Endodermal cell (in vitro differentiated cells): ENCODE data around the gene RTF1. TPM values are rescaled to one million over a fixed set of nuclear protein-coding genes. Genes with fewer than 3 reads are reported as not detected.

Source experiments
- DNase-seq: peaks from one replicate; pipeline ENCODE4 v3.0.0-alpha.2; 2017
- H3K27ac ChIP-seq: 2 replicates; pipeline ENCODE4 v1.5.1; 2013; ENCODE audit warnings: mild to moderate bottlenecking, low read depth, low read length, moderate library complexity
- H3K27me3 ChIP-seq: 2 replicates; pipeline ENCODE4 v1.6.1; 2013; ENCODE audit warnings: mild to moderate bottlenecking, low read length, moderate library complexity; ENCODE audit not compliant: insufficient read depth, control insufficient read depth, poor library complexity, severe bottlenecking
- H3K36me3 ChIP-seq: 2 replicates; pipeline ENCODE4 v1.7.0; 2013; ENCODE audit warnings: mild to moderate bottlenecking, low read length, moderate library complexity; ENCODE audit not compliant: control insufficient read depth, insufficient read depth
- H3K4me1 ChIP-seq: one replicate; pipeline ENCODE4 v1.7.0; 2013; ENCODE audit warnings: low read length; ENCODE audit not compliant: control insufficient read depth, insufficient read depth
- H3K4me3 ChIP-seq: 2 replicates; pipeline ENCODE4 v1.5.1; 2013; ENCODE audit warnings: mild to moderate bottlenecking, low read length, moderate library complexity
- H3K9ac ChIP-seq: 2 replicates; pipeline ENCODE4 v1.6.1; 2013; ENCODE audit warnings: mild to moderate bottlenecking, low read length, moderate library complexity; ENCODE audit not compliant: poor library complexity, severe bottlenecking; ENCODE audit errors: extremely low read depth
- H3K9me3 ChIP-seq: 2 replicates; pipeline ENCODE4 v1.6.1; 2013; ENCODE audit warnings: mild to moderate bottlenecking, low read length, moderate library complexity; ENCODE audit not compliant: control insufficient read depth
- H3K27ac Mint-ChIP-seq: 2 replicates; pipeline ENCODE4 v1.8.0; 2020; ENCODE audit warnings: mixed read lengths
- H3K27me3 Mint-ChIP-seq: 2 replicates; pipeline ENCODE4 v1.8.0; 2021; ENCODE audit warnings: mild to moderate bottlenecking, mixed read lengths; ENCODE audit not compliant: insufficient read depth
- H3K36me3 Mint-ChIP-seq: 2 replicates; pipeline ENCODE4 v1.8.0; 2020; ENCODE audit warnings: low read depth, mixed read lengths
- H3K4me1 Mint-ChIP-seq: 2 replicates; pipeline ENCODE4 v1.8.0; 2020; ENCODE audit warnings: mixed read lengths
- H3K4me3 Mint-ChIP-seq: 2 replicates; pipeline ENCODE4 v1.8.0; 2020; ENCODE audit warnings: mild to moderate bottlenecking, moderate library complexity, mixed read lengths
- H3K9me3 Mint-ChIP-seq: 2 replicates; pipeline ENCODE4 v1.8.0; 2020; ENCODE audit warnings: mild to moderate bottlenecking, mixed read lengths
- WGBS, 2 experiments: methylation state at CpG; one replicate each; pipeline versions ENCODE4 v1.1.5 to v1.1.7; 2013; ENCODE audit warnings: missing lambda C conversion rate in 2 of 2, mixed read lengths in 1 of 2; ENCODE audit not compliant: insufficient coverage in 1 of 2, insufficient read length in 1 of 2; 5-methylcytosine and 5-hydroxymethylcytosine counted together
- total RNA-seq, 2 donors: library from RNA; stranded (reverse); fragmentation: NEBNext Ultra II Directional in 1 of 2; extraction: Animal tissue kit (Norgen Biotek cat#: 25700) in 1 of 2; gene quantifications; 2 replicates in 1 of 2; 3 replicates in 1 of 2; pipeline ENCODE4 v1.2.1, GENCODE V29; 2021
- TF ChIP-seq, protein P1 (sequence below): fragments of 200-600 bp; sonication (generic); conservative IDR thresholded peaks from 2 replicates; pipeline ENCODE4 v1.5.0; 2021; ENCODE audit warnings: antibody characterized with exemption, mild to moderate bottlenecking

The RTF1 gene
- total RNA-seq, 2 donors from 2014 or later, result 48.6 to 66.3 TPM

- H3K9me3 ChIP-seq, result no peaks in the 10 kb centered on the region
- Mint-ChIP-seq H3K36me3 (no peaks in the 10 kb centered on the region), H3K9me3 (no peaks in the 10 kb centered on the region), H3K27ac (no peak overlapping the region), H3K27me3 (peaks cover 63% of the 10 kb centered on the region), H3K4me1 (peaks cover 7% of the 10 kb centered on the region), H3K4me3 (no peak overlapping the region)
- no peak for DNase-seq
- no peak overlapping the region for H3K9ac ChIP-seq
- H3K27me3 ChIP-seq, result peaks cover 64% of the 10 kb centered on the region
- no peak overlapping the region for H3K4me3 ChIP-seq
- H3K4me1 ChIP-seq, result peaks cover 13% of the 10 kb centered on the region
- no peaks in the 10 kb centered on the region for H3K36me3 ChIP-seq
- no peak overlapping the region for H3K27ac ChIP-seq
- TF ChIP-seq, protein P1, sequence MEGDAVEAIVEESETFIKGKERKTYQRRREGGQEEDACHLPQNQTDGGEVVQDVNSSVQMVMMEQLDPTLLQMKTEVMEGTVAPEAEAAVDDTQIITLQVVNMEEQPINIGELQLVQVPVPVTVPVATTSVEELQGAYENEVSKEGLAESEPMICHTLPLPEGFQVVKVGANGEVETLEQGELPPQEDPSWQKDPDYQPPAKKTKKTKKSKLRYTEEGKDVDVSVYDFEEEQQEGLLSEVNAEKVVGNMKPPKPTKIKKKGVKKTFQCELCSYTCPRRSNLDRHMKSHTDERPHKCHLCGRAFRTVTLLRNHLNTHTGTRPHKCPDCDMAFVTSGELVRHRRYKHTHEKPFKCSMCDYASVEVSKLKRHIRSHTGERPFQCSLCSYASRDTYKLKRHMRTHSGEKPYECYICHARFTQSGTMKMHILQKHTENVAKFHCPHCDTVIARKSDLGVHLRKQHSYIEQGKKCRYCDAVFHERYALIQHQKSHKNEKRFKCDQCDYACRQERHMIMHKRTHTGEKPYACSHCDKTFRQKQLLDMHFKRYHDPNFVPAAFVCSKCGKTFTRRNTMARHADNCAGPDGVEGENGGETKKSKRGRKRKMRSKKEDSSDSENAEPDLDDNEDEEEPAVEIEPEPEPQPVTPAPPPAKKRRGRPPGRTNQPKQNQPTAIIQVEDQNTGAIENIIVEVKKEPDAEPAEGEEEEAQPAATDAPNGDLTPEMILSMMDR, result no peak
- WGBS, 2 experiments, result 89 to 97% methylated on average over 3 to 4 of the region's 4 CpGs
Measured at GRCh38 chr15:41491889-41492288, 75.0 kb downstream of the RTF1 start.

GRCh38 chr15:41492597-41493204, 75.8 kb downstream of the RTF1 start:
- H3K27ac Mint-ChIP-seq, result no peak overlapping the region
- peaks cover 71% of the 10 kb centered on the region for H3K27me3 Mint-ChIP-seq
- H3K27ac ChIP-seq, result no peak overlapping the region
- H3K4me3 ChIP-seq, result peak overlapping the region; percentile 80
- no peaks in the 10 kb centered on the region for H3K36me3 ChIP-seq
- peaks cover 13% of the 10 kb centered on the region for H3K4me1 ChIP-seq
- H3K9ac ChIP-seq, result no peak overlapping the region
- peaks cover 7% of the 10 kb centered on the region for H3K4me1 Mint-ChIP-seq
- H3K9me3 Mint-ChIP-seq, result no peaks in the 10 kb centered on the region
- H3K9me3 ChIP-seq, result no peaks in the 10 kb centered on the region
- TF ChIP-seq, protein P1, result no peak
- H3K4me3 Mint-ChIP-seq, result peak overlapping the region; percentile 46
- no peak for DNase-seq
- no peaks in the 10 kb centered on the region for H3K36me3 Mint-ChIP-seq
- H3K27me3 ChIP-seq, result peaks cover 72% of the 10 kb centered on the region
- WGBS, 2 experiments, result 21 to 30% methylated on average over 6 to 15 of the region's 15 CpGs

- Mint-ChIP-seq H3K36me3 (no peaks in the 10 kb centered on the region), H3K4me3 (peak within 1 kb of the TSS; percentile 46), H3K4me1 (peaks cover 7% of the 10 kb centered on the region), H3K9me3 (no peaks in the 10 kb centered on the region), H3K27me3 (peaks cover 76% of the 10 kb centered on the region), H3K27ac (no peak within 1 kb of the TSS)
- Histone ChIP-seq H3K27ac (no peak within 1 kb of the TSS), H3K27me3 (peaks cover 79% of the 10 kb centered on the region), H3K4me1 (peaks cover 13% of the 10 kb centered on the region), H3K36me3 (no peaks in the 10 kb centered on the region), H3K9ac (no peak within 1 kb of the TSS), H3K4me3 (peak within 1 kb of the TSS; percentile 80), H3K9me3 (no peaks in the 10 kb centered on the region)
- peak; percentile 91 for DNase-seq
- WGBS, 2 experiments, result 0 to 1% methylated on average over 24 to 60 of the region's 60 CpGs
- TF ChIP-seq, protein P1, result no peak
Measured at GRCh38 chr15:41493205-41493901, 76.5 kb downstream of the RTF1 start, which contains the start of gene ITPKA. TSS of gene ITPKA (plus strand) at chr15:41493874. CDS start at chr15:41493928, 54 bp downstream.
